ENCODE results near the gene ASIP. TPM values are rescaled to one million over a fixed set of nuclear protein-coding genes. Genes with fewer than 3 reads are reported as not detected.

The ASIP gene
- total RNA-seq, 5 donors from 2014 or later (not counting 1 experiment from before 2014, with no cell fraction given) = not detected

GRCh38 chr20:34300809-34301586 is 59.8 kb downstream of the ASIP start:
- CTCF ChIA-PET = interaction anchor here (0.5 to 1.8 kb wide), 3 partner anchors 12 to 780 kb away, joined by 3 to 6 read pairs (median 3); no protein-coding TSS in a partner anchor
- no peak overlapping the region for H3K27ac Mint-ChIP-seq
- H3K4me3 ChIP-seq (ENCODE audit: control insufficient read depth in 1 of 2, extremely low read depth in 1 of 2, low read length in 1 of 2) = no peak overlapping the region

GRCh38 chr20:34301587-34302311 is 60.5 kb downstream of the ASIP start:
- H3K9me3 Mint-ChIP-seq = no peaks in the 10 kb centered on the region
- H3K4me1 ChIP-seq (ENCODE audit: control insufficient read depth in 1 of 2, extremely low read depth in 1 of 2, insufficient read depth in 2 of 2, low read length in 2 of 2) = peaks cover 4 to 15% of the 10 kb centered on the region in 2 experiments

More at GRCh38 chr20:34300809-34301586, 59.8 kb downstream of the ASIP start:
- no peaks in the 10 kb centered on the region for H3K36me3 ChIP-seq (ENCODE audit: control insufficient read depth in 2 of 2, extremely low read depth in 1 of 2, insufficient read depth in 1 of 2, low read length in 1 of 2)
- Mint-ChIP-seq H3K9me3 (no peaks in the 10 kb centered on the region), H3K27me3 (no peaks in the 10 kb centered on the region), H3K4me3 (peak overlapping the region; percentile 68 to 86 (median 75)), H3K4me1 (peaks cover 12 to 21% (median 15%) of the 10 kb centered on the region in 3 donors), H3K36me3 (no peaks in the 10 kb centered on the region)
- H3K27me3 ChIP-seq (replicated peaks in 1 of 2; ENCODE audit: control insufficient read depth in 2 of 2, extremely low read depth in 1 of 2, insufficient read depth in 2 of 2, low read length in 1 of 2) = no peaks in the 10 kb centered on the region
- POLR2A ChIA-PET = interaction anchor here in 1 of 2 donors (0.6 kb wide), 1 partner anchor 250 kb away, joined by 4 read pairs; no protein-coding TSS in a partner anchor
- H3K9me3 ChIP-seq = no peaks in the 10 kb centered on the region
- H3K27ac ChIP-seq (ENCODE audit: low read length) = no peak overlapping the region
- peaks cover 4 to 15% of the 10 kb centered on the region in 2 experiments for H3K4me1 ChIP-seq (ENCODE audit: control insufficient read depth in 1 of 2, extremely low read depth in 1 of 2, insufficient read depth in 2 of 2, low read length in 2 of 2)
- WGBS (ENCODE audit: insufficient coverage) = 86% methylated on average over 4 of the region's 7 CpGs
- DNase-seq = no peak
- no peak for ATAC-seq (replicated peaks in 1 of 4)

GRCh38 chr20:34302312-34302722 is 61.1 kb downstream of the ASIP start:
- Mint-ChIP-seq H3K4me3 (peak overlapping the region; percentile 75 to 86 (median 81)), H3K27ac (peak overlapping the region; percentile 15 to 82), H3K27me3 (no peaks in the 10 kb centered on the region), H3K9me3 (no peaks in the 10 kb centered on the region), H3K36me3 (no peaks in the 10 kb centered on the region), H3K4me1 (peaks cover 12 to 21% (median 15%) of the 10 kb centered on the region in 3 donors)
- ATAC-seq (replicated peaks in 1 of 4) (no peak), DNase-seq (peak in 1 of 35 experiments; percentile 4)
- 66% methylated on average over 5 of the region's 9 CpGs for WGBS (ENCODE audit: insufficient coverage)
- Histone ChIP-seq H3K27ac (ENCODE audit: low read length) (peak overlapping the region; percentile 46), H3K4me3 (ENCODE audit: control insufficient read depth in 1 of 2, extremely low read depth in 1 of 2, low read length in 1 of 2) (peak overlapping the region; percentile 58 to 82), H3K9me3 (no peaks in the 10 kb centered on the region), H3K4me1 (ENCODE audit: control insufficient read depth in 1 of 2, extremely low read depth in 1 of 2, insufficient read depth in 2 of 2, low read length in 2 of 2) (peaks cover 4 to 15% of the 10 kb centered on the region in 2 experiments), H3K36me3 (ENCODE audit: control insufficient read depth in 2 of 2, extremely low read depth in 1 of 2, insufficient read depth in 1 of 2, low read length in 1 of 2) (no peaks in the 10 kb centered on the region), H3K27me3 (replicated peaks in 1 of 2; ENCODE audit: control insufficient read depth in 2 of 2, extremely low read depth in 1 of 2, insufficient read depth in 2 of 2, low read length in 1 of 2) (no peaks in the 10 kb centered on the region)
- POLR2A ChIA-PET = no interaction called here
- CTCF ChIA-PET = interaction anchor here (0.6 to 3.1 kb wide), 5 partner anchors 10 to 213 kb away, joined by 3 to 12 read pairs (median 3); partner anchors contain the start of gene ITCH (in 1 of the 2)

More at GRCh38 chr20:34301587-34302311, 60.5 kb downstream of the ASIP start:
- no peaks in the 10 kb centered on the region for H3K27me3 Mint-ChIP-seq
- DNase-seq = no peak
- H3K27ac Mint-ChIP-seq = peak overlapping the region; percentile 15 to 82
- ATAC-seq (replicated peaks in 1 of 4) = no peak
- H3K36me3 ChIP-seq (ENCODE audit: control insufficient read depth in 2 of 2, extremely low read depth in 1 of 2, insufficient read depth in 1 of 2, low read length in 1 of 2) = no peaks in the 10 kb centered on the region
- peak overlapping the region; percentile 75 to 86 (median 81) for H3K4me3 Mint-ChIP-seq
- no peaks in the 10 kb centered on the region for H3K36me3 Mint-ChIP-seq
- peaks cover 12 to 21% (median 15%) of the 10 kb centered on the region in 3 donors for H3K4me1 Mint-ChIP-seq
- no peaks in the 10 kb centered on the region for H3K9me3 ChIP-seq
- no peak overlapping the region for H3K27ac ChIP-seq (ENCODE audit: low read length)
- H3K27me3 ChIP-seq (replicated peaks in 1 of 2; ENCODE audit: control insufficient read depth in 2 of 2, extremely low read depth in 1 of 2, insufficient read depth in 2 of 2, low read length in 1 of 2) = no peaks in the 10 kb centered on the region
- POLR2A ChIA-PET = interaction anchor here in 1 of 2 donors (0.6 kb wide), 1 partner anchor 251 kb away, joined by 4 read pairs; no protein-coding TSS in a partner anchor
- CTCF ChIA-PET = interaction anchor here (0.5 to 3.1 kb wide), 4 partner anchors 11 to 779 kb away, joined by 3 to 12 read pairs (median 4); no protein-coding TSS in a partner anchor
- H3K4me3 ChIP-seq (ENCODE audit: control insufficient read depth in 1 of 2, extremely low read depth in 1 of 2, low read length in 1 of 2) = no peak overlapping the region
- 90% methylated on average over 3 of the region's 17 CpGs for WGBS (ENCODE audit: insufficient coverage)

- Mint-ChIP-seq H3K4me1 (peaks cover 12 to 21% (median 15%) of the 10 kb centered on the region in 3 donors), H3K36me3 (no peaks in the 10 kb centered on the region), H3K27me3 (no peaks in the 10 kb centered on the region), H3K9me3 (no peaks in the 10 kb centered on the region), H3K4me3 (peak within 1 kb of the TSS; percentile 84 to 93 (median 86)), H3K27ac (peak within 1 kb of the TSS; percentile 88 to 90)
- no peaks in the 10 kb centered on the region for H3K9me3 ChIP-seq
- peak; percentile 79 to 94 (median 87) for DNase-seq
- ATAC-seq (replicated peaks in 1 of 4) = peak; percentile 94 to 97 (median 94)
- no peaks in the 10 kb centered on the region for H3K36me3 ChIP-seq (ENCODE audit: control insufficient read depth in 2 of 2, extremely low read depth in 1 of 2, insufficient read depth in 1 of 2, low read length in 1 of 2)
- no peaks in the 10 kb centered on the region for H3K27me3 ChIP-seq (replicated peaks in 1 of 2; ENCODE audit: control insufficient read depth in 2 of 2, extremely low read depth in 1 of 2, insufficient read depth in 2 of 2, low read length in 1 of 2)
- H3K4me3 ChIP-seq (ENCODE audit: control insufficient read depth in 1 of 2, extremely low read depth in 1 of 2, low read length in 1 of 2) = peak within 1 kb of the TSS; percentile 58 to 82
- POLR2A ChIA-PET = interaction anchor here in 1 of 2 donors (0.6 kb wide), 1 partner anchor 60 kb away, joined by 4 read pairs; the partner anchor contains the start of gene ITCH
- peaks cover 4 to 15% of the 10 kb centered on the region in 2 experiments for H3K4me1 ChIP-seq (ENCODE audit: control insufficient read depth in 1 of 2, extremely low read depth in 1 of 2, insufficient read depth in 2 of 2, low read length in 2 of 2)
- CTCF ChIA-PET = interaction anchor here in 1 of 2 donors (0.6 to 3.1 kb wide), 4 partner anchors 10 to 213 kb away, joined by 3 to 12 read pairs (median 3); partner anchors contain the start of gene ITCH
- WGBS (ENCODE audit: insufficient coverage) = 0% methylated on average over 75 of the region's 79 CpGs
- peak within 1 kb of the TSS; percentile 68 for H3K27ac ChIP-seq (ENCODE audit: low read length)
Observed at GRCh38 chr20:34302723-34303533, 61.7 kb downstream of the ASIP start, which contains the start of gene AHCY. TSS of gene AHCY (minus strand) at chr20:34303355. CDS start at chr20:34303270, 85 bp downstream.

- Histone ChIP-seq H3K27me3 (replicated peaks in 1 of 2; ENCODE audit: control insufficient read depth in 2 of 2, extremely low read depth in 1 of 2, insufficient read depth in 2 of 2, low read length in 1 of 2) (peaks cover 0 to 6% of the 10 kb centered on the region in 2 experiments), H3K36me3 (ENCODE audit: control insufficient read depth in 2 of 2, extremely low read depth in 1 of 2, insufficient read depth in 1 of 2, low read length in 1 of 2) (no peaks in the 10 kb centered on the region), H3K9me3 (no peaks in the 10 kb centered on the region), H3K4me3 (ENCODE audit: control insufficient read depth in 1 of 2, extremely low read depth in 1 of 2, low read length in 1 of 2) (no peak overlapping the region), H3K4me1 (ENCODE audit: control insufficient read depth in 1 of 2, extremely low read depth in 1 of 2, insufficient read depth in 2 of 2, low read length in 2 of 2) (peaks cover 4 to 15% of the 10 kb centered on the region in 2 experiments), H3K27ac (ENCODE audit: low read length) (no peak overlapping the region)
- ChIA-PET POLR2A (no interaction called here), CTCF (no interaction called here)
- DNase-seq (no peak), ATAC-seq (replicated peaks in 1 of 4) (no peak)
- Mint-ChIP-seq H3K27me3 (peaks cover 0 to 3% of the 10 kb centered on the region in 2 donors), H3K27ac (no peak overlapping the region), H3K9me3 (no peaks in the 10 kb centered on the region), H3K36me3 (no peaks in the 10 kb centered on the region), H3K4me1 (peaks cover 12 to 21% (median 15%) of the 10 kb centered on the region in 3 donors), H3K4me3 (no peak overlapping the region)
- WGBS (ENCODE audit: insufficient coverage) = 93% methylated on average over 14 of the region's 19 CpGs
Observed at GRCh38 chr20:34305333-34306230, 64.4 kb downstream of the ASIP start.

Measured in T-cell (primary cell).